Measurements from ENCODE around the gene WIPF2. TPM values are rescaled to one million over a fixed set of nuclear protein-coding genes. Genes with fewer than 3 reads are reported as not detected.

WIPF2 gene
- total RNA-seq, 1 experiment from 2014 or later, result 6.2 TPM

- peak; percentile 58 for DNase-seq (ENCODE audit: low spot score)
These were observed 94.8 kb downstream of the WIPF2 start for GRCh38 chr17:40313668-40314583.

GRCh38 chr17:40314584-40314956 is 95.5 kb downstream of the WIPF2 start:
- DNase-seq (ENCODE audit: low spot score), result peak; percentile 98

DNA sequence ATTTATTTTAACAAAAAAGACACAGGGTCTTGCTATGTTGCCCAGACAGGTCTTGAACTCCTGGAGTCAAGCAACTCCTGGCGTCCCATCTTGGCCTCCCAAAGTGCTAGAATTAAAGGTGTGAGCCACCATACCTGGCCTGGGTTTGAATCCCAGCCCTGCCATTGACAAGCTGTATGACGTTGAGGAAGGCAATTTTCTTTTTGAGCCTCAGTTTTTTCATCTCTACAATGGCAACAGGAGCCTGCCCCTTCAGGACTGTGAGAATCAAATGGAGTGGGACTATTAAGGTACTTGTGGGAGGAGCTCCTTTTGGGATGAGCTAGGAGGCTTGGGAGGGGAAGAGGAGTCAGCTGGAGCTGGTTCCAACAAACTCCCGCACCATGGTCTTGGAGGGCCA is 96.1 kb downstream of the WIPF2 start:
- no peak for DNase-seq (ENCODE audit: low spot score)

DNA sequence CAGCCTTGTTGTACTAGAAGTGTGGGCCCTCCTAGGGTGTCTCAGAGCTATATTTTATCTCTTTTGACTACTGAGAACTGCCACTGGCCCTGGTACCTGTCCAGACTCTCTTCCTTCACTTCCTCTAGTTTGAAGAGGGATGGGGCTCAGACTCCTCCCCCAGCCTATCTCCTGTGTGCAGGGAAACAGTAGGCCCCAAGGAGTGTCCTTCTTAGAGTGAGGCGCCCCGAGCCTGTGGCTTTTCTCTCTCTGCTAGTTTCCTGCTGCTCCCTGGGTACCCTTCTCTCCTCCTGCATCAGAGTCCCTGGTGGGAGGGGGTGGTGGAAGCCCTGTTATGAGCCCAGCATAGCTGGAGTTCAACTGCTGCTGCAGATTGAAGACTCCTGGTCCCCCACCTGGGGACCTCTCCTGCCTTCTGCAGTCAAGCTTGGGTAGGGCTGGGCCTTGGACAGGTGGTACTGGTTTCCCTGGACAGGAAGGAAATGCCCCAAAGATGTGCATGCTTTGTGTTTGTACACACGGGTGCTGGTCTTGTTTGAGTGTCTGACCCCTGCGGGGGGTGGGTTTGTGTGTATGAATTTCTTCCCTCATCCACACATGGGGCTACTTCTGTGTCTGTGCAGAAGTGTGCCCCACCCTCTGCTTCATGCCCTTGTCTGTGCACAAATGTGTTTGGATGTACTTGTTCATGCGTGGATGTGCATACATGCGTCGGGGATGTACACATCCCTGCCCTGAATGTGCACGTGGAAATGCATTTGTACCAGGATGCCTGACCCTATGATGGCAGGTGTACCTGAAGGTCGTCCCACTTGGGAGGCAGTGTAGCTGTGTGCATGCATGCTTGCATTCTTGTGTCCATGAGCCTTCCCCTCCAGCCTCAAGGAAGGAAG is 96.8 kb downstream of the WIPF2 start:
- DNase-seq (ENCODE audit: low spot score), result peak; percentile 20

GRCh38 chr17:40316571-40317344 is 97.7 kb downstream of the WIPF2 start:
- DNase-seq (ENCODE audit: low spot score), result peak; percentile 76

DNA sequence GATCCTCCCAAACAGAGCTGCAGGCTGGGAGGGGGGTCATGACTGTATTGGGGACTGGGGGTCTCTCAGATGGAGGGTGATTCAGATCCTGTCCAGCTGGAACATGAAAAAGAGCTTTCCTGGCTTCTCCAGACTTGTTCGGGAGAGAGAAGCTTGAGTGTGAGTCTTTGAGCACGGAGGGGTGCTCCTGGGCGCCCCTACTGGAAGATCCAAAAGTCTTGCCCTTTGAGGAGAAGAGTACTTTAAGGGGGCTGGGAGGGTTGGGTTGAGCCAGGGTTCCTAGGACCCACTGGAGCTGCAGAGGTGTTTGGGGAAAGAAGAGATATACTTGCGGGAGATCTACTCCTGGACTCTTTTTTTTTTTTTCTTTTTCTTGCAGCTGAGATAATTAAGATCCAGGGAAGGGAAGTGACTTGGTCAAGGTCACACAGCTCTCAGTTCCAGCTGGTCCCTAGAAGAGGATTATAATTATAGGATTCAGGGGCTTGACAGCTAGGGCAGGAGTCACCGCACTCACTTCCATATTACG is 98.3 kb downstream of the WIPF2 start:
- peak; percentile 69 for DNase-seq (ENCODE audit: low spot score)

DNA sequence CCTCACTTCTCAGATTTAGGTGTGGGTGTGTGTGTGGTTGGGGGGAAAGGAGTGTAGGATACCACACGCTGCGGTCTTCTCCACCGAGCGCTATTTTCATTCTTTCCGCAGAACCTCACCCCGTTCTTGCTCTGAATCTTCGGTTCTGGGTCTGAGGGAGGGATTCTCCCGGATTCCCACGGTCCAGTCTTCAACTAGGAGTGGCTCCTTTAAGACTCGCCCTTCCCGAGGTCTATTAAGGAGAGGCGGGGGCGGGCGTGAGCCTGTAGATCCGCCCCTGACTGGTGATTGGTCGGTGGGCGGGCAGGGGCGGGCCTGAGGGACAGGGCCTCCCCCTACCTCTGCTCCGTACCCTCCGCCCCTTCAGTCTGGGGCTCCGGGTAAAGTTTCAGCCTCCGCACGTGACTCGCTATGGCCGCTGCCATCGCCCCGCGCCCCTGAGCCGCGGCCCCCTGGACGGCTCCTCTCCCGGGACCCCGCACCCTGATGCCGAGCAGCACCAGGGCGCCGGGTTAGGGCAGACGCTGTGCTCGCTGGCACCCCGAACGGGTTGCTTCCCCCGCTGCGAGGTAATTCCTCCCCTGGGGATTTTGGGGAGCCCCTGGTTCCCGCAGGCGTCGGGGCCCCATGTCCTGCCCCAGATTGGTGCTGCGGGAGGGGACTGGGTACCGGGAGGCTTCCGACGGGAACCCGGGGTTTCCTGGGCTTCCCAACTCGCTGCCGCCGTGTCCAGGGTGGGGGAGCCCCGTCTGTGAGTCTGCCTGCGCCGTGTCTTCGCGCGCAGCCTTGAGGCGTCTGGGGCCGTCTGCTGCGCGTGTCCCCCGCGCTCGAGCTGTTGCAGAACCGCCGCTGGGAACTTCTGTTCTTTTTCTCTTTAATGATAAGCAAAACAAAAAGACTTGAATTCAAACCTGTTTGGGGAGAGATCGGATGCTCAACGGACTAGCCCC is 99.1 kb downstream of the WIPF2 start:
- peak; percentile 93 for DNase-seq (ENCODE audit: low spot score)

- no peak for DNase-seq (ENCODE audit: low spot score)
These were observed 99.8 kb downstream of the WIPF2 start for GRCh38 chr17:40318830-40319391.

GRCh38 chr17:40319651-40320540 is 100.8 kb downstream of the WIPF2 start:
- peak; percentile 23 for DNase-seq (ENCODE audit: low spot score)

DNA sequence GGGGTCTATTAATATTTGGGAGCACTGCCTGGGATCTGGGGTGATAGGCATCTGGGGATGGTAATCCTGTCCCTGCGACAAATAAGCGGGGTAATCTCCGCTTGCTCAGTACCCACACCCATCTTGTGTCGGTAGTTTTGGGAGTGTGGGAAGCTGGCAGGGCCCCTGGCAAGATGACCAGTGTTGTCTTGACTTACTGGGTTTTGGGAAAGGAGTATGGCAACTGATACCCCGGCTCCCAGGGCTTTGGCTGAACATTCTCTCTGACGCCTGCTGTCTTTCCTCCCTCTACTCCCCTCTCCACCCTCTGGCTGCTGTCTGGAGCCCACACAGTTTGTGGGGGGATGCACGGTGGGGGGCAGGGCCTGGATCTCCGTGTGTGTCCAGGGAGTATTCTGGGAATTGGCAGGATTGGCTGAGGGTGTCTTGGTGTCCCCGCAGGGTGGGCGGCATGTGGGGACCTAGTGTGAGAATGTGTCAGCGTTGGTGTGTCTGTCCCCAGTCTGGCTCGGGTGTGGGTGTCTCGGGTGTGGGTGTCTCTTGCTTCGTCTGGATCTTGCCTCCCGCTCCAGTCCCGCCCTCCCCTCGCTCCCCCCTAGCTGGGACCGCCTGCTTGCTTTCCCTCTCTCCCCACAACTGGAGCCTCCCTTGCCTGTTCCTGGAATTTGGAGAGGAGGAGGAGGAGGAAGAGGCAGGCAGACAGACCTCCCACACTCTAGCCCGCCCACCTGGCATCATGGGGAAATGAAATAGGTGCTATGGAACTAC is 101.8 kb downstream of the WIPF2 start:
- peak; percentile 58 for DNase-seq (ENCODE audit: low spot score)

DNA sequence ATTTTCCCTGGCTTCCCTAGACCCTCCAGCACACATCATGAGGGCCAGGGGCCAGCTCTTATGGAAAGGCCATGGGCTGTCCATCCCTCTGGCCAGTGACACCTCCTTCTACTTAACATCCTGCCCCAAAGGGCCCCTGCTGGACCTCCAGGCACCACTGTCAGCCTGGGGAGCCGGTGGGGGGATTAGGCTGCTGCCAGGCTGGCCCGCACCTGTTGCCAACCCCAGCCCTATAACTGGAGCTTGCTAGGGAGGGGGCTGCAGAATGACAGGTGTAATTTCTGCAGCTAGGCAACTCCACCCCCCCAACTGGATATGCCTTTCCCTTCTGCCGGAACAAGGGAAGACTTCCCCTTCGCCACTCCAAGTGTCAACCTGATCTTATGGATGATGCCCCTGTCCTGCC is 102.4 kb downstream of the WIPF2 start:
- no peak for DNase-seq (ENCODE audit: low spot score)

DNA sequence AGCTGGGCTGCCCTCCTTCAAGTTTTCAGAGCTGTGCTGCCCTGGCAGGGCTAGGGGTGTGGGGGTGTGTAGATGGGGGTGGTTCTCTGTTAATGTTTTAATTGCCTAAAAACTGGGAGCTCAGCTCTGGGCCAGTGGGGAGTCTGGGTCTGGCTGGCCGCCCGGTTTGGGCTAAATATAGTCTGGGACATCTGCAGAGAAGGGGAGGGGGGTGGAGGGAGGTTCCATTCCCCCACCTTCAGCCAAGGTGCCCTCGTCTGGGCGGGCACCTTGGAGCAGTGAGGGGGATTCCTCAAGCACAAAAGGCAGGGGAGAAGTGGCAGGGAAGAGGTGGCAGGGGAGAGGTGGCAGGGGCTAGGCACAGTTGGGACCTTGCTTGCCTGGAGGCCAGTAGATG is 102.9 kb downstream of the WIPF2 start:
- DNase-seq (ENCODE audit: low spot score), result no peak

- peak; percentile 90 for DNase-seq (ENCODE audit: low spot score)
These were observed 103.5 kb downstream of the WIPF2 start for GRCh38 chr17:40322358-40323315.

GRCh38 chr17:40323391-40324381 is 104.6 kb downstream of the WIPF2 start:
- no peak for DNase-seq (ENCODE audit: low spot score)

DNA sequence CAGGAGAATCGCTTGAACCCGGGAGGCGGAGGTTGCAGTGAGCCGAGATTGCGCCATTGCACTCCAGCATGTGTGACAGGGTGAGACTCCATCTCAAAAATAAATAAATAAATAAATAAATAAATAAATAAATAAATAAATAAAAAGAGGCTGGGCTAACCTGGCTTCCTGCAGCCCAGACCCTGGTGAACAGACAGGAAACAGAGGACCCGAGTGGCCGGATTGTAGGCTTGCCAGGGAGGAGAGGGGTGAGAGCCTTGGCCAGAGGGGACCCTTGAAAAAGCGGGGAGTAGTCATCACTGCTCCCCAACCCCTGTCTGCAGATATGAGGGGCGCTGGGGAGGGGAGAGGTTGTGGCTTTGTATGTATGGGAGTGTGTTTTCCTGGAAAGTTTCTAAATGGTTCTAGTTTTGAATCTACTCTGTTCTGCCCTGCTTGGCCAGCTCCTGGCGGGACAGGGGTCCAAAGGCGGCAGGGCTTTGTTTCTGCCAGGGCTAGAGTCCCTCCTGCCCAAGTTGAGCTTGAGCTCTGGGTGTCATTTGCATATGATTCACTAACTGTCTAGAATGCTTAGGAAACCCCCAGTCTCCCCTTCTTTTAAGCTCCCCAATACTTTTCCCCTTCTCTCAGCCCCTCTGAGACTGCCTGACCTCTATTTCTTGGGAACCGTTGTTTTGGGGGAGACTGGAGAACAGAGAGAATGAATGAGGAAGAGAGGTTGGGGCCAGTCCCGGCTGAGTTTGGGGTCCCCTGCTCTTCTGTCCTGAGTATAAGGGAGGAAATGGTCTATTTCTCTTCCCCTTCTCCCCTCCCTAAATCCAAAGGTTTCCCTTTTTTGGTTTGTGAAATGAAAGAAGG is 106.3 kb downstream of the WIPF2 start:
- DNase-seq (ENCODE audit: low spot score), result no peak
